Type B pancreatic cell (in vitro differentiated cells): Measurements from ENCODE around the gene NPAS3. TPM values are rescaled to one million over a fixed set of nuclear protein-coding genes. Genes with fewer than 3 reads are reported as not detected.

Source experiments
- DNase-seq: peaks from one replicate; pipeline ENCODE4 v3.0.0; 2021; ENCODE audit warnings: mixed read lengths; ENCODE audit not compliant: unreplicated experiment; ENCODE audit errors: extremely low spot score
- H3K27ac Mint-ChIP-seq: 2 replicates; pipeline ENCODE4 v1.8.0; 2021; ENCODE audit warnings: mild to moderate bottlenecking, mixed read lengths
- H3K27me3 Mint-ChIP-seq: 2 replicates; pipeline ENCODE4 v1.8.0; 2021; ENCODE audit warnings: mixed read lengths
- H3K36me3 Mint-ChIP-seq: 2 replicates; pipeline ENCODE4 v1.8.0; 2021; ENCODE audit warnings: mixed read lengths
- H3K4me1 Mint-ChIP-seq: one replicate; pipeline ENCODE4 v1.8.0; 2021; ENCODE audit warnings: mixed read lengths; ENCODE audit not compliant: unreplicated experiment
- H3K4me3 Mint-ChIP-seq: 2 replicates; pipeline ENCODE4 v1.8.0; 2021; ENCODE audit warnings: mild to moderate bottlenecking, mixed read lengths
- H3K9me3 Mint-ChIP-seq: 2 replicates; pipeline ENCODE4 v1.8.0; 2021; ENCODE audit warnings: mixed read lengths
- total RNA-seq: library from RNA; stranded (reverse); gene quantifications from 2 replicates; pipeline ENCODE4 v1.2.1, GENCODE V29; 2021; ENCODE audit warnings: low replicate concordance
- TF ChIP-seq, protein P1 (sequence below): fragments of 200-600 bp; sonication (generic); conservative IDR thresholded peaks from 2 replicates; pipeline ENCODE4 v1.5.0; 2021; ENCODE audit warnings: antibody characterized with exemption, mild to moderate bottlenecking

Gene NPAS3
- total RNA-seq, 1 donor from 2014 or later = 8.7 TPM

DNA sequence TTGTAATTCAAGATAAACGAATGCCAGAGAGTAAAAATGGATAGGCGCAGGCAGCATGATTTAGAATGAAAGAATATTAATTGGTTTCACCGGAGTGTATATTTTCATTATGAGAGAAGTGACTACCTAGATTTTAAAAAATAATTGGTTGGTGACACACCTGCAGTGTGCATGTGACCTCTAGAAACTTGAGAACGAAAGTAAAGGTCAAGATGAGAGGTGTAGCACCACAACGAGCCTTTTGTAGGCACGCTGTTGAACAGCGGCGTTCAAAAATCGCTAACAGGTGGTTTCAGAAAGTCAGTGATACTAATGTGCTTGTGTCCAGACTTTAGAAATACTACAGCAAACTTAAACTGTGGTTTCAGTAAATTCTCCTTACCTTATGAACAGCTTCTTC, 123.8 kb downstream of the NPAS3 start:
- H3K27me3 Mint-ChIP-seq = peaks cover 4% of the 10 kb centered on the region
- DNase-seq = no peak
- H3K36me3 Mint-ChIP-seq = no peaks in the 10 kb centered on the region
- no peak overlapping the region for H3K4me3 Mint-ChIP-seq
- peak overlapping the region; percentile 20 for H3K27ac Mint-ChIP-seq
- peaks cover 24% of the 10 kb centered on the region for H3K4me1 Mint-ChIP-seq
- H3K9me3 Mint-ChIP-seq = no peaks in the 10 kb centered on the region
- TF ChIP-seq, protein P1, sequence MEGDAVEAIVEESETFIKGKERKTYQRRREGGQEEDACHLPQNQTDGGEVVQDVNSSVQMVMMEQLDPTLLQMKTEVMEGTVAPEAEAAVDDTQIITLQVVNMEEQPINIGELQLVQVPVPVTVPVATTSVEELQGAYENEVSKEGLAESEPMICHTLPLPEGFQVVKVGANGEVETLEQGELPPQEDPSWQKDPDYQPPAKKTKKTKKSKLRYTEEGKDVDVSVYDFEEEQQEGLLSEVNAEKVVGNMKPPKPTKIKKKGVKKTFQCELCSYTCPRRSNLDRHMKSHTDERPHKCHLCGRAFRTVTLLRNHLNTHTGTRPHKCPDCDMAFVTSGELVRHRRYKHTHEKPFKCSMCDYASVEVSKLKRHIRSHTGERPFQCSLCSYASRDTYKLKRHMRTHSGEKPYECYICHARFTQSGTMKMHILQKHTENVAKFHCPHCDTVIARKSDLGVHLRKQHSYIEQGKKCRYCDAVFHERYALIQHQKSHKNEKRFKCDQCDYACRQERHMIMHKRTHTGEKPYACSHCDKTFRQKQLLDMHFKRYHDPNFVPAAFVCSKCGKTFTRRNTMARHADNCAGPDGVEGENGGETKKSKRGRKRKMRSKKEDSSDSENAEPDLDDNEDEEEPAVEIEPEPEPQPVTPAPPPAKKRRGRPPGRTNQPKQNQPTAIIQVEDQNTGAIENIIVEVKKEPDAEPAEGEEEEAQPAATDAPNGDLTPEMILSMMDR = no peak

DNA sequence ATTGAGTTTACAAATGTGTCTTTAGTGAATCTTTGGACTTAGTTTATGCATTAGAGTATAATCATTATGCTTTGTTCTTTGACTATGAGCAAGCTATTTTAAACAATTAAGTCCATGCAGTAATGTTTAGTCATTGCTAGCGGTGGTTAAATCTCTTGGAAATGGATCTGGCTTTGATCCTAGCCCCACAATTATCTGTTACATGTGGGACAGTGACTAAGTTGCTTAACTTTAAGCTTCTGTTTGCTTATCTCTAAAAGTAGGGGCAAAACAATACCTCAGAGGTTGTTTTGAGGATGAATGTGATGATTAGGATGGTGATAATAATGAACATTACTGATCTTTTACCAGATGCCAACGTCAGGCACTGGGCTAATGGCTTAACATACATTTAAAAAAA, 124.2 kb downstream of the NPAS3 start:
- DNase-seq = no peak
- Mint-ChIP-seq H3K4me1 (peaks cover 24% of the 10 kb centered on the region), H3K27ac (peak overlapping the region; percentile 20), H3K4me3 (no peak overlapping the region), H3K9me3 (no peaks in the 10 kb centered on the region), H3K36me3 (no peaks in the 10 kb centered on the region), H3K27me3 (peaks cover 4% of the 10 kb centered on the region)
- TF ChIP-seq, protein P1 = no peak

DNA sequence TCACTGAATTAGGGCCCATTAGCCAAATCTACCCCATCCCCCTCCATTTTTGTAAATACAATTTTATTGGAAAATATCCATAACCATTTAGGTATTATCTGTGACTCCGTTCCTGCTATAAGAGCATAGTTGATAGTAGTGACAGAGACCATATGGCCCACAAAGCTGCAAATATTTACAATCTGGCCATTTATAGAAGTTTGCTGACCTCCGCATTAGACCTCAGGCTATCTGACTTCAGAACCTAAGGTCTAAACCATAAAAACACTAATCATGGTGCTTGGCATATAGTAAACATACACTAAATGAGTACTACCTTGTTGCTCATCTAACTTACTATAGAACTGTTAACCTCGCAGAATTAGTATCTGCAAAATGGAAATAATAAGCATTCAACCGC, 124.8 kb downstream of the NPAS3 start:
- peaks cover 24% of the 10 kb centered on the region for H3K4me1 Mint-ChIP-seq
- H3K4me3 Mint-ChIP-seq = no peak overlapping the region
- DNase-seq = no peak
- H3K9me3 Mint-ChIP-seq = no peaks in the 10 kb centered on the region
- peaks cover 4% of the 10 kb centered on the region for H3K27me3 Mint-ChIP-seq
- H3K36me3 Mint-ChIP-seq = no peaks in the 10 kb centered on the region
- TF ChIP-seq, protein P1 = no peak
- no peak overlapping the region for H3K27ac Mint-ChIP-seq

DNA sequence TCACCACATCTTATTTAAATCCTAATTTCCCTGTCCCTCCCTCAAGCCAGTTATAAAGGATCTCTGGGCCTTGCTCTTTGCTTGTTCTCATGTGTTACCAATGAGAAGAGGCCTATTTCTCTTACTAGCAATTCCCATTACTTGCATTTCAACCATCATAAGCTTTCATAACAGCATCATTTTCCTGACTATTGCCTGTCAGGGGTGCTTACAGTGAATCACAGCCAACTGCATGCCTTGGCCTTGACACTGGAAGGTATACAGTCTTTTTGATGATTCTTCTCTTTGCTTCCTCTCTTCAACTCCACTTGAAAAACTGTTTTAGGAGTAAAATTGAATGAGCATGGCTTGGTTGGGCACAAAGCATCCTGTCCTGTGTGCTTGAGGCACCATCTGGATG, 127.0 kb downstream of the NPAS3 start:
- TF ChIP-seq, protein P1 = no peak
- Mint-ChIP-seq H3K27ac (no peak overlapping the region), H3K4me1 (peaks cover 24% of the 10 kb centered on the region), H3K27me3 (no peaks in the 10 kb centered on the region), H3K9me3 (no peaks in the 10 kb centered on the region), H3K4me3 (no peak overlapping the region), H3K36me3 (no peaks in the 10 kb centered on the region)
- DNase-seq = no peak

DNA sequence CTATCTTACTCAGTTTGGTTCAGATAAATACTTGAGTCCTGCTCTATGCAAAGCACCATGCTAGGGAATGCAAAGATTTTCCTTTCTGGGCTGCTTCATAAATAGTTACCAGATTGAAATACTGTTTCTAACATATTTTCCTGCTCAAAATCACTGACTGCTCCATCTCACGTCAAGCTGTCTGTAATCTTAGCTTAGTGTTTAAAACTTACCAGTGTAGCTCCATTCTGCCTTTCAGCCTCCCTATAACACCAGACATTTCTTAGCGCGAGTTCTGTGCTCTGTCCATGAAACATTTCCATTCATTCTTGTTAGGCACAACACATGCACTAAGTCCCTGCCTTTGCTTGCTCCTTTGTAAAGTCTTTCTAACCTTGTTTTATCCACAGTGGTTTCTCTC, 129.4 kb downstream of the NPAS3 start:
- Mint-ChIP-seq H3K27ac (no peak overlapping the region), H3K36me3 (no peaks in the 10 kb centered on the region), H3K4me3 (no peak overlapping the region), H3K27me3 (no peaks in the 10 kb centered on the region), H3K9me3 (no peaks in the 10 kb centered on the region), H3K4me1 (peaks cover under 1% of the 10 kb centered on the region)
- DNase-seq = no peak
- TF ChIP-seq, protein P1 = no peak

DNA sequence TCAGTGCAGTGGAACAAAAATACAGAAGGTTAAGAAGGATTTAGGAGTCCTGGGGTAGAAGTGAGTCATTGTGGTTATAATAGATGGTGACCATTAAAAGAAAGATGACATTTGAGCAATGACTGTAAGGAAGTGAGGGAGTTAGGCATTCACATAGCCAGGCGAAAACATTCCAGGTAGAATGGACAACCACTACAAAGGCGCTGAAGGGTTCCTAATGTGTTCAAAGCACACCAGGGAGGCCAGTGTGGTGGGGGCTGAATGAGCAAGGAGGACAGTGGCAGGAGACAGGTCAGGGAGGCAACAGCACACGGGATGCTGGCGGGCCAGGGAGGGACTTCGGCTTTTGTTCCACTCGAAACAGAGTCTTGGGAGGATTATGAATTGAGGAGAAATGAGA, 129.9 kb downstream of the NPAS3 start:
- Mint-ChIP-seq H3K27me3 (no peaks in the 10 kb centered on the region), H3K36me3 (no peaks in the 10 kb centered on the region), H3K27ac (no peak overlapping the region), H3K4me1 (no peaks in the 10 kb centered on the region), H3K4me3 (no peak overlapping the region), H3K9me3 (no peaks in the 10 kb centered on the region)
- DNase-seq = no peak
- TF ChIP-seq, protein P1 = no peak
